Measurements from ENCODE around the gene TARBP1.
"Not testable (repeated sequence)": the region's sequence is repeated elsewhere in the genome, so short reads cannot be mapped to it uniquely, and the experiment has no call there.

The TARBP1 gene

GRCh38 chr1:234478481-234479309 is at the start of gene TARBP1:
TSS of gene TARBP1 (minus strand) at chr1:234479179. CDS start at chr1:234479103, 76 bp downstream.
- peak; percentile 7 for DNase-seq

GRCh38 chr1:234528074-234528865 is 49.3 kb upstream of the TARBP1 start:
- DNase-seq, result no peak

- DNase-seq, result no peak
Observed at GRCh38 chr1:234527346-234527745, 48.4 kb upstream of the TARBP1 start.

- no peak for DNase-seq
Observed at GRCh38 chr1:234526922-234527321, 47.9 kb upstream of the TARBP1 start.

- DNase-seq, result no peak
Observed at GRCh38 chr1:234525099-234525799, 46.3 kb upstream of the TARBP1 start.

- DNase-seq, result no peak
Observed at GRCh38 chr1:234521836-234522235, 42.9 kb upstream of the TARBP1 start.

- DNase-seq, result no peak
Observed at GRCh38 chr1:234520908-234521817, 42.2 kb upstream of the TARBP1 start.

GRCh38 chr1:234519506-234519905 is 40.5 kb upstream of the TARBP1 start:
- no peak for DNase-seq

GRCh38 chr1:234518876-234519275 is 39.9 kb upstream of the TARBP1 start:
- no peak for DNase-seq

- not testable (repeated sequence) for DNase-seq
Observed at GRCh38 chr1:234518086-234518485, 39.1 kb upstream of the TARBP1 start.

- no peak for DNase-seq
Observed at GRCh38 chr1:234517110-234517802, 38.3 kb upstream of the TARBP1 start.

GRCh38 chr1:234515821-234516241 is 36.9 kb upstream of the TARBP1 start:
- DNase-seq, result no peak

- DNase-seq, result no peak
Observed at GRCh38 chr1:234515411-234515810, 36.4 kb upstream of the TARBP1 start.

- no peak for DNase-seq
Observed at GRCh38 chr1:234512451-234512861, 33.5 kb upstream of the TARBP1 start.

GRCh38 chr1:234509457-234510328 is 30.7 kb upstream of the TARBP1 start:
- no peak for DNase-seq

GRCh38 chr1:234507626-234508387 is 28.8 kb upstream of the TARBP1 start:
- no peak for DNase-seq

GRCh38 chr1:234507089-234507488 is 28.1 kb upstream of the TARBP1 start:
- DNase-seq, result no peak

GRCh38 chr1:234505769-234506102 is 26.8 kb upstream of the TARBP1 start:
- no peak for DNase-seq

GRCh38 chr1:234504969-234505768 is 26.2 kb upstream of the TARBP1 start:
- DNase-seq, result no peak

Data from DMS153 (cell line).